HepG2 (cell line): ENCODE data around the gene MYL6B. TPM values are rescaled to one million over a fixed set of nuclear protein-coding genes. Genes with fewer than 3 reads are reported as not detected.
"Not testable (repeated sequence)": the region's sequence is repeated elsewhere in the genome, so short reads cannot be mapped to it uniquely, and the experiment has no call there.

Experiments
- ATAC-seq: fragments of 200-7000 bp; cut with Tn5 transposase; 3 replicates; pipeline ENCODE4 v1.9.1; 2020; ENCODE audit warnings: mild to moderate bottlenecking, moderate library complexity
- BruUV-seq: library from RNA; stranded (reverse); fragments of 400-500 nt; replicated peaks from 2 replicates; lab custom pipeline; 2021; lab: Mats Ljungman, UMichigan
- CTCF ChIA-PET: fragments of 300-600 bp; formaldehyde crosslinking; extraction: SDS; loops from one replicate; lab custom pipeline; 2021; ENCODE audit warnings: low total read pairs, inconsistent platforms, low intra/inter-chr PET ratio; lab: Yijun Ruan, JAX
- POLR2A ChIA-PET: fragments of 350-600 bp; sonication (Branson Sonifier 250); formaldehyde crosslinking; loops from one replicate; lab custom pipeline; 2020; ENCODE audit warnings: antibody characterized with exemption, inconsistent platforms; lab: Yijun Ruan, JAX
- DNase-seq: peaks from one replicate; pipeline ENCODE4 v3.0.0-alpha.2; 2015; ENCODE audit warnings: low spot score
- FAIRE-seq: peaks from 3 replicates; lab custom pipeline; 2011; peaks lifted over from hg19 to GRCh38; lab: Jason Lieb, UNC
- H2AFZ ChIP-seq: one replicate; pipeline ENCODE4 v1.6.1; 2011; ENCODE audit warnings: low read length, inconsistent platforms
- H3K27ac ChIP-seq: fragments of 300-600 bp; 3 replicates; pipeline ENCODE4 v1.8.0; 2011; ENCODE audit warnings: mixed run types, mild to moderate bottlenecking, mixed read lengths, low read length, inconsistent platforms; ENCODE audit not compliant: insufficient read depth; ENCODE audit errors: extremely low read length
- H3K27me3 ChIP-seq, 2 experiments: fragments of 200-600 bp in 1 of 2; 2 replicates in 1 of 2; 3 replicates in 1 of 2; pipeline versions ENCODE4 v1.6.0 to v1.8.0; 2011; ENCODE audit warnings: low read length in 2 of 2, mild to moderate bottlenecking in 2 of 2, moderate library complexity in 2 of 2, inconsistent platforms in 1 of 2; ENCODE audit not compliant: insufficient read depth in 2 of 2, control insufficient read depth in 1 of 2
- H3K36me3 ChIP-seq, 2 experiments: fragments of 200-600 bp in 1 of 2; replicated peaks in 1 of 2; 2 replicates in 1 of 2; 3 replicates in 1 of 2; pipeline versions ENCODE4 v1.5.1 to v1.8.0; 2011; ENCODE audit warnings: low read length in 2 of 2, inconsistent platforms in 1 of 2; ENCODE audit not compliant: insufficient read depth in 2 of 2, control insufficient read depth in 1 of 2
- H3K4me1 ChIP-seq: 2 replicates; pipeline ENCODE4 v1.5.1; 2012; ENCODE audit warnings: low read length, inconsistent platforms; ENCODE audit not compliant: insufficient read depth
- H3K4me2 ChIP-seq: 2 replicates; pipeline ENCODE4 v1.6.0; 2011; ENCODE audit warnings: low read depth, low read length, inconsistent platforms
- H3K4me3 ChIP-seq, 3 experiments: fragments of 200-600 bp in 1 of 3; sonication (generic), shearing (Covaris generic) in 1 of 3; replicated peaks in 1 of 3; 2 replicates each; pipeline ENCODE4 v1.5.1; 2011 to 2016; ENCODE audit warnings: low read length in 3 of 3, inconsistent platforms in 2 of 3, low read depth in 2 of 3, mild to moderate bottlenecking in 2 of 3, control low read depth in 1 of 3, mixed read lengths in 1 of 3; ENCODE audit not compliant: insufficient read depth in 1 of 3
- H3K79me2 ChIP-seq: one replicate; pipeline ENCODE4 v1.6.1; 2011; ENCODE audit warnings: low read length, inconsistent platforms; ENCODE audit not compliant: insufficient read depth
- H3K9ac ChIP-seq: 2 replicates; pipeline ENCODE4 v1.6.0; 2011; ENCODE audit warnings: mild to moderate bottlenecking, low read depth, low read length, inconsistent platforms; ENCODE audit not compliant: insufficient read depth
- H3K9me3 ChIP-seq: 2 replicates; pipeline ENCODE4 v1.5.1; 2012; ENCODE audit warnings: mild to moderate bottlenecking, low read length
- H4K20me1 ChIP-seq: 2 replicates; pipeline ENCODE4 v1.6.0; 2011; ENCODE audit warnings: inconsistent platforms, mild to moderate bottlenecking, low read length, moderate library complexity; ENCODE audit not compliant: insufficient read depth
- SSRP1 ChIP-seq: IDR thresholded peaks from 2 replicates; pipeline ENCODE4 v1.6.1; 2016; ENCODE audit warnings: control low read depth
- ZBTB20 ChIP-seq: sonication (generic); formaldehyde crosslinking; IDR thresholded peaks from 2 replicates; pipeline ENCODE4 v1.8.1; 2023; ENCODE audit warnings: missing genetic modification reagents, low read depth, mild to moderate bottlenecking, borderline replicate concordance
- ZXDC ChIP-seq: sonication (generic); formaldehyde crosslinking; IDR thresholded peaks from 2 replicates; pipeline ENCODE4 v1.5.0; 2020; ENCODE audit warnings: mild to moderate bottlenecking, missing genetic modification reagents
- WGBS: methylation state at CpG from one replicate; pipeline ENCODE4 v1.1.6; 2017; ENCODE audit warnings: low lambda C conversion rate; 5-methylcytosine and 5-hydroxymethylcytosine counted together
- in situ Hi-C: cut with HindIII; loops from 2 replicates; pipeline ENCODE4 v1.10.0; 2017; ENCODE audit warnings: low pct_unique_long_range_greater_than_20kb; ENCODE audit not compliant: extremely low pct_ligation_motif_present
- intact Hi-C: fragments of 100-400 bp; cut with micrococcal nuclease; formaldehyde crosslinking; loops from one replicate; pipeline ENCODE4 v1.10.0; 2022; ENCODE audit not compliant: unreplicated experiment
- polyA plus RNA-seq, 8 experiments: library from polyadenylated mRNA; depleted of rRNA in 3 of 8; stranded (reverse) in 7 of 8; unstranded in 1 of 8; fragments of >200 nt; fragmentation: Illumina TruSeq in 4 of 8; extraction: Trizol in 4 of 8; gene quantifications; 2 replicates each; pipeline versions ENCODE4 v1.2.1 to v1.2.3, GENCODE V29; 2011 to 2016; ENCODE audit warnings: low read depth in 4 of 8, missing spikeins in 1 of 8, mixed read lengths in 1 of 8; ENCODE audit not compliant: insufficient read depth in 1 of 8
- total RNA-seq, 5 experiments: library from RNA; depleted of rRNA; stranded (reverse); fragments of >200 nt; fragmentation: Illumina TruSeq; extraction: Trizol; gene quantifications; 2 replicates each; pipeline ENCODE4 v1.2.3, GENCODE V29; 2016; ENCODE audit warnings: low read depth in 1 of 5

The MYL6B gene
- total and polyA plus RNA-seq, 2 of the 13 experiments (the other 11 are each of a cell fraction or from before 2014, with no cell fraction given) = 75.7 to 88.7 TPM

DNA sequence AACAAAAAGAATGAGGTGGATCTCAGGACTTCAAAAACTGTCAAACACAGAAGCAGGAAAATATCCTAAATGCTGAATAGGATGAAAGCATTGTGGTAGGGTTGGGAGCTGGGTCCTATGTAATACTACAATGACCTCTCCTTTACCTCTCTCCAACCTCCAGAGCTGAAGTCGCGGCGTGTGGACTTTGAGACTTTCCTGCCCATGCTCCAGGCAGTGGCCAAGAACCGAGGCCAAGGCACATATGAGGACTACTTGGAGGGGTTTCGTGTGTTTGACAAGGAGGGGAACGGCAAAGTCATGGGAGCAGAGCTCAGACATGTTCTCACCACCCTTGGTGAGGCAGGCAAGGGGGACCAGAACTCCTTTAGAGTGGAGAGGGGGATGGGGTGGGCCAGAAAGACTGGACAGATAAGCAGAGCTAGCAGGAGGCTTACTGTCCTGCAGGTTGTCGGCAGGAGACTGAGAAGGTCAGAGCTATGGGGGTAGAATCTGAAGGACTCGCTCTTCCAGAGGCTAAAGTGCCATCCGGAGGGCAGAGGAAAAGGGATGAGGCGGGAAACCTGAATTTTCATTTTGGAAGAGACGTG, 3.0 kb downstream of the MYL6B start (continued):
- TF ChIP-seq SSRP1 (CRISPR knock-in tag) = peak; percentile 50; the same call in 1 of the 2 replicates
- TF ChIP-seq ZXDC (CRISPR knock-in tag) = no peak
- TF ChIP-seq ZBTB20 = no peak

DNA sequence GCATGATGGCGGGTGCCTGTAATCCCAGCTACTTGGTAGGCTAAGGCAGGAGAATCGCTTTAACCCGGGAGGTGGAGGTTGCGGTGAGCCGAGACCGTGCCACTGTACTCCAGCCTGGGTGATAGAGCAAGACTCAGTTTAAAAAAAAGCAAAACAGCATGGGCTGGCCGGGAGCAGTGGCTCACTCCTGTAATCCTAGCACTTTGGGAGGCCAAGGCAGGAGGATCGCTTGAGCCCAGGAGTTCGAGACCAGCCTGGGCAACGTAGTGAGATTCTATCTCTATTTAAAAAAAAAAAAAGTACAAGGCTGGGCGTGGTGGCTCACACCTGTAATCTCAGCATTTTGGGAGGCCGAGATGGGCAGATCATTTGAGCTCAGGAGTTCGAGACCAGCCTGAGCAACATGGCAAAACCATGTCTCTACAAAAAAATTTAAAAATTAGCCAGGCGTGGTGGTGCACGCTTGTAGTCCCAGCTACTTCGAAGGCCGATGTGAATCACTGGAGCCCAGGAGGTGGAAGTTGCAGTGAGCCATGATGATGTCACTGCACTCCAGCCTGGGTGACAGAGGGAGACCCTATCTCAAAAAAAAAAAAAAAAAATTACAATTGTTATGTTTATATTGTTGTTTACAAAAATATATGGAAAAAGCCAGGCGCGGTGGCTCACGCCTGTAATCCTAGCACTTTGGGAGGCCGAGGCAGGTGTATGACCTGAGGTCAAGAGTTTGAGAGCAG, 4.2 kb downstream of the MYL6B start:
- peaks cover 14 to 23% of the 10 kb centered on the region in 2 experiments for H3K36me3 ChIP-seq
- 97% methylated on average over 21 of the region's 21 CpGs for WGBS
- H4K20me1 ChIP-seq = peaks cover 26% of the 10 kb centered on the region
- H3K4me2 ChIP-seq = peak overlapping the region; percentile 71
- H3K27ac ChIP-seq = peak overlapping the region; percentile 87
- peak overlapping the region in 1 of 3 experiments; percentile 65; a peak in 1 of 6 replicates for H3K4me3 ChIP-seq
- not testable (repeated sequence) for BruUV-seq, ATAC-seq, H3K27me3 ChIP-seq, H2AFZ ChIP-seq, H3K9me3 ChIP-seq, DNase-seq, H3K9ac ChIP-seq, FAIRE-seq
- in situ Hi-C loops = loop anchor here (5.0 kb wide), 1 partner anchor 34 kb away; no protein-coding TSS in a partner anchor
- CTCF ChIA-PET = interaction anchor here (1.8 kb wide), 1 partner anchor 31 kb away, joined by 7 read pairs; no protein-coding TSS in a partner anchor
- POLR2A ChIA-PET = interaction anchor here (0.7 to 1.3 kb wide), 3 partner anchors 28 to 260 kb away, joined by 3 read pairs; partner anchors contain the start of genes ESYT1 and PA2G4
- peaks cover 65% of the 10 kb centered on the region for H3K4me1 ChIP-seq
- intact Hi-C loops = loop anchor here (5.0 kb wide), 1 partner anchor 36 kb away; no protein-coding TSS in a partner anchor
- peaks cover 38% of the 10 kb centered on the region for H3K79me2 ChIP-seq
